ENCODE data around the gene TRPC4AP. TPM values are rescaled to one million over a fixed set of nuclear protein-coding genes. Genes with fewer than 3 reads are reported as not detected.

The TRPC4AP gene
- total RNA-seq, 4 donors from 2014 or later: 63.4 to 101 (median 76.4) TPM

DNA sequence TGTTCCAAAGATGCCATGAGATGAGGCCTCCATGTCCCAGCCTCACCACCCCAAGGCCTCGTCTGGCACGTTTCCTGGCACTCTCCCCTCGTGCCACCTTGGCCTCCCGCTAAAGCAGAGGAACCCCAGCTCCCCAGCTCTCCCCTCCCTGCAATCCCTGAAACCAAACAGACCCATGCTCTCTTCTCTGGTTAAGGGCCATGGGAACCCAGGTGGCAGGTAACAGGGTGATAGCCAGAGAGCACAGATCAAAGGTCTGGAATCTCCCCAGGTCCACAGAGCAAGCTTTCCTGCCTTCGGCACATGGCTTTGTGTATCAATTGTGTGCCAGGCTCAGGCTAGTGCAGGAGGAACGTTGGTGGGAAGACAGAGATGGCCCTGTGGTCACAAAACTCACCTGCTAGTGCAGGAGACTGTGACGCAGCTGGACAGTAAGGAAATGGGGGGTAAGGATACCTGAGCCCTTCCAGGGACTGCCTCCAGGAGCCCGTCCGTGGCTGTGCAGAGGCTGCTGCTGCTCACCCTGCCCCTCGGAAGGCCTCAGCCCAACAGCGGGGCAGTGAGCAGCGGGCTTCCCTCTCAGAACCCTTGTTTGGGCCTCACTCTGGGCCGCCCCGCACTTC is 98.0 kb downstream of the TRPC4AP start:
- no peaks in the 10 kb centered on the region for H3K9me3 ChIP-seq
- TF ChIP-seq POLR2A (IDR thresholded peaks at IDR 0.05) (no peak), EP300 (IDR thresholded peaks at IDR 0.05) (no peak), CTCF (IDR thresholded peaks at IDR 0.05) (no peak)
- H3K27me3 ChIP-seq: no peaks in the 10 kb centered on the region
- H3K4me3 ChIP-seq: no peak overlapping the region
- peaks cover 0 to 99% (median 13%) of the 10 kb centered on the region in 3 donors for H3K36me3 ChIP-seq
- DNase-seq (ENCODE audit: low spot score in 2 of 2): no peak
- H3K4me1 ChIP-seq: peaks cover 0 to 11% (median 0%) of the 10 kb centered on the region in 4 donors
- 90 to 91% methylated on average over 14 of the region's 14 CpGs for WGBS, 2 donors
- no peak overlapping the region for H3K27ac ChIP-seq

DNA sequence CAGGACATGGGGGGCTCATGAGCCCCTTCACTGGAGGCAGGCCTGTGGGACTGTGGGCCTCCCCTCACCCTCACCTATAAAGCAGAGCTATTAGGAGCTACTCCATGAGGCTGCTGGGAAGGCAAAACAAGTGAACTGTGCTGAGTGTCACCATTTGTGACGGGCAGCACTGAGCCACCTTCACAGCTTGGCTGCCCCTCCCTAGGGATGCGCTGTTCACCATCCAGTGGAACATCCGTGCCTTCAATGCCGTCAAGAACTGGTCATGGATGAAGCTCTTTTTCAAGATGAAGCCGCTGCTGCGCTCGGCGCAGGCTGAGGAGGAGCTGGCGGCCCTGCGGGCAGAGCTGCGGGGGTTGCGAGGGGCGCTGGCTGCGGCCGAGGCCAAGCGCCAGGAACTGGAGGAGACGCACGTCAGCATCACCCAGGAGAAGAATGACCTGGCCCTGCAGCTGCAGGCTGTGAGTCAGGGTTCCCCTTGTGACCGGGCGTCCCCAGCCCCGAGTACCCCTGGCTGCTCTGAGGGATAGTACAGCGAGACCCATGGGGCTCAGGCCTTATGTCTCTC is 98.6 kb downstream of the TRPC4AP start:
- H3K4me3 ChIP-seq: no peak overlapping the region
- WGBS, 2 donors: 87 to 90% methylated on average over 16 to 22 of the region's 22 CpGs
- no peak for TF ChIP-seq EP300 (IDR thresholded peaks at IDR 0.05)
- no peak for TF ChIP-seq POLR2A (IDR thresholded peaks at IDR 0.05)
- no peak for TF ChIP-seq CTCF (IDR thresholded peaks at IDR 0.05)
- no peaks in the 10 kb centered on the region for H3K9me3 ChIP-seq
- DNase-seq (ENCODE audit: low spot score in 2 of 2): no peak
- H3K4me1 ChIP-seq: peaks cover 0 to 11% (median 0%) of the 10 kb centered on the region in 4 donors
- no peak overlapping the region for H3K27ac ChIP-seq
- H3K27me3 ChIP-seq: no peaks in the 10 kb centered on the region
- H3K36me3 ChIP-seq: peaks cover 0 to 98% (median 13%) of the 10 kb centered on the region in 3 donors

DNA sequence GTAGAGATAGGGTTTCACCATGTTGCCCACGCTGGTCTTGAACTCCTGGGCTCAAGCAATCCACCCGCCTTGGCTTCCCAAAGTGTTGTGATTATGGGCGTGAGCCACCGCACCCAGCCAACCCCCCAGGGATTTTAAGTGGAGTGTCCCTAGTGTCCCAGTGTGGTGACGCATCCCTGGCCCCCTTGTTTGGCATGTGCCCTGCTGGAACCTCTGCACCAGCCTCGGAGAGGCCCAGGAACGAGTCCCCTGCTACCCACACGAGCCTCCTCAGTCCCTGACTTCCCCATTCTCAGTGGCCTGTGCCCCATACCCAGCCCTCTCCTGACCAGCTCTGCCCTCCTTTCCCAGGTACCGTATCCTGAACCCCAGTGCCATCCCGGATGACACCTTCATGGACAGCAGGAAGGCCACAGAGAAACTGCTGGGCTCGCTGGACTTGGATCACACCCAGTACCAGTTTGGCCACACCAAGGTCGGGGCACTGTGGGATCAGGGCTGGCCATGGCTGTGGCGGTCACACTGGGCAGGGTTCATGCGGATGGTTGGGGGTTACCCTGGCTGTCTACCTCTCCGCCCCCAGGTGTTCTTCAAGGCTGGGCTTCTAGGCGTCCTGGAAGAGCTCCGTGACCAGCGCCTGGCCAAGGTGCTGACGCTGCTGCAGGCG is 99.7 kb downstream of the TRPC4AP start:
- TF ChIP-seq POLR2A (IDR thresholded peaks at IDR 0.05) (no peak), CTCF (IDR thresholded peaks at IDR 0.05) (no peak), EP300 (IDR thresholded peaks at IDR 0.05) (no peak)
- 92% methylated on average over 17 to 20 of the region's 20 CpGs for WGBS, 2 donors
- Histone ChIP-seq H3K4me3 (no peak overlapping the region), H3K9me3 (no peaks in the 10 kb centered on the region), H3K4me1 (peaks cover 0 to 16% (median 0%) of the 10 kb centered on the region in 4 donors), H3K36me3 (peaks cover 0 to 87% (median 13%) of the 10 kb centered on the region in 3 donors), H3K27ac (no peak overlapping the region), H3K27me3 (no peaks in the 10 kb centered on the region)
- DNase-seq (ENCODE audit: low spot score in 2 of 2): no peak

- WGBS, 2 donors: 80 to 83% methylated on average over 13 to 18 of the region's 18 CpGs
- Histone ChIP-seq H3K27ac (no peak overlapping the region), H3K4me3 (no peak overlapping the region), H3K27me3 (no peaks in the 10 kb centered on the region), H3K4me1 (peaks cover 0 to 24% (median 0%) of the 10 kb centered on the region in 4 donors), H3K9me3 (no peaks in the 10 kb centered on the region), H3K36me3 (peaks cover 0 to 65% (median 10%) of the 10 kb centered on the region in 3 donors)
- TF ChIP-seq CTCF (IDR thresholded peaks at IDR 0.05): no peak
- no peak for TF ChIP-seq EP300 (IDR thresholded peaks at IDR 0.05)
- no peak for TF ChIP-seq POLR2A (IDR thresholded peaks at IDR 0.05)
- no peak for DNase-seq (ENCODE audit: low spot score in 2 of 2)
Measured at GRCh38 chr20:34990661-34991214, 101.9 kb downstream of the TRPC4AP start.

Data from tibial nerve (tissue), 4 donors.